Middle frontal gyrus (tissue), 1 donor: ENCODE measurements around the gene SLC9B2.

Experiments
- DNase-seq: peaks from one replicate; pipeline ENCODE4 v3.0.0-alpha.2; 2015; ENCODE audit warnings: low spot score; ENCODE audit errors: extremely low spot score

Gene SLC9B2

GRCh38 chr4:103075894-103076746 lies 441 bp downstream of the SLC9B2 start:
- DNase-seq = no peak

GRCh38 chr4:103075435-103075893 lies 1.1 kb downstream of the SLC9B2 start:
- DNase-seq = no peak

GRCh38 chr4:103074744-103075434 lies 1.7 kb downstream of the SLC9B2 start:
- DNase-seq = no peak

GRCh38 chr4:103073792-103074438 lies 2.6 kb downstream of the SLC9B2 start:
- DNase-seq = no peak

GRCh38 chr4:103067841-103068547 lies 8.6 kb downstream of the SLC9B2 start:
- DNase-seq = no peak

- no peak for DNase-seq
Observed at GRCh38 chr4:103060453-103061148, 16.0 kb downstream of the SLC9B2 start.

GRCh38 chr4:103054030-103054429 lies 22.5 kb downstream of the SLC9B2 start:
- no peak for DNase-seq

GRCh38 chr4:103052779-103053178 lies 23.8 kb downstream of the SLC9B2 start:
- no peak for DNase-seq

GRCh38 chr4:103052145-103052544 lies 24.4 kb downstream of the SLC9B2 start:
- no peak for DNase-seq

GRCh38 chr4:103050736-103051436 lies 25.7 kb downstream of the SLC9B2 start:
- DNase-seq = no peak

- no peak for DNase-seq
Observed at GRCh38 chr4:103046416-103047290, 29.9 kb downstream of the SLC9B2 start.

GRCh38 chr4:103044183-103044582 lies 32.4 kb downstream of the SLC9B2 start:
- no peak for DNase-seq

- DNase-seq = no peak
Observed at GRCh38 chr4:103036169-103036568, 40.4 kb downstream of the SLC9B2 start.

- DNase-seq = no peak
Observed at GRCh38 chr4:103032574-103032973, 44.0 kb downstream of the SLC9B2 start.

GRCh38 chr4:103030791-103031190 lies 45.8 kb downstream of the SLC9B2 start:
- DNase-seq = no peak

- DNase-seq = no peak
Observed at GRCh38 chr4:103029300-103029699, 47.3 kb downstream of the SLC9B2 start.

GRCh38 chr4:103026868-103027267 lies 49.7 kb downstream of the SLC9B2 start:
- no peak for DNase-seq

- DNase-seq = no peak
Observed at GRCh38 chr4:103024996-103025395, 51.6 kb downstream of the SLC9B2 start.

- DNase-seq = no peak
Observed at GRCh38 chr4:103021120-103021519, 55.4 kb downstream of the SLC9B2 start.
